Measurements from ENCODE around the gene WIPF1. TPM values are rescaled to one million over a fixed set of nuclear protein-coding genes. Genes with fewer than 3 reads are reported as not detected.

The WIPF1 gene
- total and polyA plus RNA-seq, 2 donors (not counting 3 experiments of a cell fraction or from before 2014, with no cell fraction given) = 15.3 to 42.0 TPM

DNA sequence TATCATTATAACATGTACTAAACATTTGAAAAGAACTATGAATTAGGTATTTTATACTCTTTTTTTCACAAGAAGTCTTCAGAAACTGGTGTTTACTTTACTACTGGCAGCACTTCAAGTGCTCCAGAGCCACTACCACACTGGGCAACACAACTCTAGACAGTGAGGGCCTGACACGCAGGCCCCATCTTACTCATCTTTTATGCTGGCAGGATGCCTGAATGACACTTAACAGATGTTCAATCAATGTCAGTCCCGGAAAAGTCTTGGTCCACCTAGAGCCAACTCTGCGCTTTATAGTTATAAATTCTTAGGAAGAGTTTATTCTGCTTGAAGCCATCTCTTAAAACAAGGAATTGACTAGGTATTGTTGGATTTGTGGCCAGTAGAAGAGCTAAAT lies 8.7 kb upstream of the WIPF1 start:
- DNase-seq (ENCODE audit: low read depth, low spot score) = no peak
- H3K9ac ChIP-seq (replicated peaks; ENCODE audit: extremely low read depth, insufficient read depth, low read length) = no peak overlapping the region
- H3K4me3 ChIP-seq (replicated peaks in 1 of 3; ENCODE audit: insufficient read depth in 1 of 3, low read depth in 1 of 3, low read length in 3 of 3) = no peak overlapping the region
- no peak overlapping the region for H2AFZ ChIP-seq (ENCODE audit: low read depth, low read length)
- POLR2A ChIA-PET = no interaction called here
- no peaks in the 10 kb centered on the region for H3K36me3 ChIP-seq (ENCODE audit: control insufficient read depth in 2 of 2, extremely low read depth in 1 of 2, insufficient read depth in 2 of 2, low read length in 2 of 2)
- dilution Hi-C loops (cut with MboI; ENCODE audit: extremely low pct_ligation_motif_present, low sequenced_read_pairs) = no loop called here
- intact Hi-C loops (cut with micrococcal nuclease) = no loop called here
- TF ChIP-seq MYC (IDR thresholded peaks at IDR 0.05; ENCODE audit: low read depth, low read length) (no peak), EZH2 (IDR thresholded peaks at IDR 0.05; ENCODE audit: borderline replicate concordance, low read depth, low read length, severe bottlenecking) (no peak), MAX (IDR thresholded peaks at IDR 0.05; ENCODE audit: insufficient read depth, insufficient read length) (no peak), POLR2A (IDR thresholded peaks at IDR 0.05; ENCODE audit: low read depth, low read length) (no peak), FOS (IDR thresholded peaks at IDR 0.05; ENCODE audit: borderline replicate concordance, insufficient read depth, low read length) (no peak), JUN (IDR thresholded peaks at IDR 0.05; ENCODE audit: borderline replicate concordance, insufficient read depth, insufficient read length, low read depth) (no peak), POLR2AphosphoS5 (IDR thresholded peaks at IDR 0.05; ENCODE audit: insufficient read depth, low read depth, low read length) (no peak), GATA2 (IDR thresholded peaks at IDR 0.05; ENCODE audit: insufficient read depth, insufficient read length, low read depth, low read length) (no peak)
- TF ChIP-seq, protein P1, sequence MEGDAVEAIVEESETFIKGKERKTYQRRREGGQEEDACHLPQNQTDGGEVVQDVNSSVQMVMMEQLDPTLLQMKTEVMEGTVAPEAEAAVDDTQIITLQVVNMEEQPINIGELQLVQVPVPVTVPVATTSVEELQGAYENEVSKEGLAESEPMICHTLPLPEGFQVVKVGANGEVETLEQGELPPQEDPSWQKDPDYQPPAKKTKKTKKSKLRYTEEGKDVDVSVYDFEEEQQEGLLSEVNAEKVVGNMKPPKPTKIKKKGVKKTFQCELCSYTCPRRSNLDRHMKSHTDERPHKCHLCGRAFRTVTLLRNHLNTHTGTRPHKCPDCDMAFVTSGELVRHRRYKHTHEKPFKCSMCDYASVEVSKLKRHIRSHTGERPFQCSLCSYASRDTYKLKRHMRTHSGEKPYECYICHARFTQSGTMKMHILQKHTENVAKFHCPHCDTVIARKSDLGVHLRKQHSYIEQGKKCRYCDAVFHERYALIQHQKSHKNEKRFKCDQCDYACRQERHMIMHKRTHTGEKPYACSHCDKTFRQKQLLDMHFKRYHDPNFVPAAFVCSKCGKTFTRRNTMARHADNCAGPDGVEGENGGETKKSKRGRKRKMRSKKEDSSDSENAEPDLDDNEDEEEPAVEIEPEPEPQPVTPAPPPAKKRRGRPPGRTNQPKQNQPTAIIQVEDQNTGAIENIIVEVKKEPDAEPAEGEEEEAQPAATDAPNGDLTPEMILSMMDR (IDR thresholded peaks at IDR 0.05; ENCODE audit: extremely low read depth in 1 of 2, insufficient read depth in 1 of 2, low read depth in 1 of 2, low read length in 2 of 2) = no peak
- no peaks in the 10 kb centered on the region for H3K79me2 ChIP-seq (ENCODE audit: control insufficient read depth, insufficient read depth, low read length)
- no peaks in the 10 kb centered on the region for H3K4me1 ChIP-seq (ENCODE audit: control insufficient read depth, extremely low read depth, insufficient read depth, low read length)
- H3K27ac ChIP-seq (ENCODE audit: insufficient read depth, low read depth, low read length) = no peak overlapping the region
- H3K27me3 ChIP-seq (ENCODE audit: control insufficient read depth in 2 of 2, insufficient read depth in 2 of 2, low read length in 2 of 2) = no peaks in the 10 kb centered on the region
- H3K4me2 ChIP-seq (ENCODE audit: insufficient read depth, low read length) = no peak overlapping the region
- BruUV-seq (replicated peaks) = no TSS peak
- CTCF ChIA-PET = interaction anchor here (1.5 to 2.4 kb wide), 2 partner anchors 75 to 82 kb away, joined by 3 to 9 read pairs; no protein-coding TSS in a partner anchor
- H3K9me3 ChIP-seq (replicated peaks; ENCODE audit: control insufficient read depth, insufficient read depth, low read length) = no peaks in the 10 kb centered on the region
- FAIRE-seq = no peak
- no peaks in the 10 kb centered on the region for H4K20me1 ChIP-seq (replicated peaks; ENCODE audit: control insufficient read depth, extremely low read depth, insufficient read depth, low read length)
- H3K9me1 ChIP-seq (replicated peaks; ENCODE audit: control insufficient read depth, extremely low read depth, insufficient read depth, low read length) = no peaks in the 10 kb centered on the region

Data from endothelial cell of umbilical vein (primary cell).